ENCODE data around the gene TRPM5. TPM values are rescaled to one million over a fixed set of nuclear protein-coding genes. Genes with fewer than 3 reads are reported as not detected.

TRPM5 gene
- total RNA-seq, 1 donor from 2014 or later: not detected

DNA sequence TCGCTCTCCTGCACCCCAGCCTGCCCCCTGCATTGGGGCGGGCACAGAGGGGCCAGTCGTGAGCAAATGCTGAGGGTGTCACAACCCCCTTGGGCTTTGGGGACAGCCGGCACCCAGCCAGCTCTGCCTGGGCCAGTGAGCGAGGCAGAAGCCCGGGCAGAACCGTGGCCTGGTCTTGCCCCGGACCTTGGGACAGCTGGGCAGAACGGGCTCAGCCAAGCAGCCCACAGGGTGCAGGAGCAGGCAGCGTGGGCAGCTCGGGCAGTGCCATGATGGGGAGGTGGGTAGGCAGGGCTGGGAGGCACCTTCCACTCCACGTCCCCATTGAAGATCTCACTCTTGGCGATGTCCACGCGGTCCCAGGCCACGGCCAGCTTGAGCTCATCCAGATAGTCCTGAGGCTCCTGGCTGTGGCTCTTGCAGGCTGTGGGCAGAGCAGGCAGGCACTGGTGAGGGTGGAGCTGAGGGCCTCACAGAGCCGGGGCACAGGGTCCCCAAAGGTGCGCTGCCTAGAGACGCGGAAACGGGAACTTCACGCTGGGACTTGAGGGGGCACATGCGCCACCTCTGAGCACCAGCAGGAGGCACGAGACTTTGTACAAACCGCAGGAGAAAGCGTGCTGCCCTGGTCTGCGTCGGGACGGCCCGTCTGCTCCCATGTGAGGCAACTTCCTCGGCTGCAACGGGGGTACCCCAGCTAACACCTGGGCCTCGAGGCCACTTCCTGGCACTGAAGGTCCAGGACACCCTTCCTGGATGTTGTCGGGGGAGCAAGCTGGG lies 28.5 kb downstream of the TRPM5 start:
- Histone ChIP-seq H3K9me3 (no peaks in the 10 kb centered on the region), H3K27ac (no peak overlapping the region), H3K27me3 (ENCODE audit: low read depth) (peaks cover under 1% of the 10 kb centered on the region), H3K4me1 (peaks cover 15% of the 10 kb centered on the region), H3K36me3 (no peaks in the 10 kb centered on the region), H3K4me3 (no peak overlapping the region)
- TF ChIP-seq CTCF (IDR thresholded peaks at IDR 0.05): no peak
- ATAC-seq (no peak), DNase-seq (no peak)
- intact Hi-C loops (cut with DNase I): no loop called here

GRCh38 chr11:2415171-2415570 lies 29.1 kb downstream of the TRPM5 start:
- ATAC-seq (no peak), DNase-seq (no peak)
- no peaks in the 10 kb centered on the region for H3K9me3 ChIP-seq
- H3K4me1 ChIP-seq: peaks cover 8% of the 10 kb centered on the region
- H3K27me3 ChIP-seq (ENCODE audit: low read depth): peaks cover 2% of the 10 kb centered on the region
- no peak overlapping the region for H3K4me3 ChIP-seq
- intact Hi-C loops (cut with DNase I): no loop called here
- no peak for TF ChIP-seq CTCF (IDR thresholded peaks at IDR 0.05)
- no peaks in the 10 kb centered on the region for H3K36me3 ChIP-seq
- H3K27ac ChIP-seq: no peak overlapping the region

- intact Hi-C loops (cut with DNase I): no loop called here
- Histone ChIP-seq H3K9me3 (no peaks in the 10 kb centered on the region), H3K27ac (no peak overlapping the region), H3K27me3 (ENCODE audit: low read depth) (peaks cover 7% of the 10 kb centered on the region), H3K36me3 (no peaks in the 10 kb centered on the region), H3K4me3 (no peak overlapping the region), H3K4me1 (peaks cover 3% of the 10 kb centered on the region)
- TF ChIP-seq CTCF (IDR thresholded peaks at IDR 0.05): no peak
- no peak for DNase-seq
- no peak for ATAC-seq
Measured at GRCh38 chr11:2414616-2415015, 29.7 kb downstream of the TRPM5 start.

GRCh38 chr11:2413742-2414579 lies 30.4 kb downstream of the TRPM5 start:
- intact Hi-C loops (cut with DNase I): no loop called here
- H3K4me1 ChIP-seq: no peaks in the 10 kb centered on the region
- H3K9me3 ChIP-seq: no peaks in the 10 kb centered on the region
- H3K27ac ChIP-seq: no peak overlapping the region
- DNase-seq: no peak
- no peak overlapping the region for H3K4me3 ChIP-seq
- H3K36me3 ChIP-seq: no peaks in the 10 kb centered on the region
- peaks cover 7% of the 10 kb centered on the region for H3K27me3 ChIP-seq (ENCODE audit: low read depth)
- no peak for TF ChIP-seq CTCF (IDR thresholded peaks at IDR 0.05)
- no peak for ATAC-seq

DNA sequence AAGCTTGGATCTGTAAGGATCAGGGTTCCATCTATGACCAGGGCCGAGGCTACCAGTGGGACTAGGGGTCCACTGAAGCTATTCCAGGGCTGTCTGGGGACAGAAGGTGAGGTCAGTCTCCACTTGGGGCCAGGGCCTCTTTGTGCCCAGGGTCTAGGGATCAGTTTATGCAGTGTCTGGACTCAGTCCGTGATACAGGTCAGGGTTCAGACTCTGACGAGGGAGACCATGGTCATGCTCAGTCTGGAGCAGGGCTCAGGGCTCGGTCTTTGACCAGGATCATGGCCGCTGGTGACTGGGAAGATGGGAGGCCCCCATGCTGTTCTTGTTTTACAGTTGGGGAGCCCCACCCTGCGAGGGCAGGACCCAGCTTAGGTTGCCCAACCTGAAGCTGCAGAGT lies 32.0 kb downstream of the TRPM5 start:
- Histone ChIP-seq H3K4me3 (no peak overlapping the region), H3K4me1 (no peaks in the 10 kb centered on the region), H3K9me3 (no peaks in the 10 kb centered on the region), H3K36me3 (no peaks in the 10 kb centered on the region), H3K27ac (no peak overlapping the region), H3K27me3 (ENCODE audit: low read depth) (peaks cover 7% of the 10 kb centered on the region)
- intact Hi-C loops (cut with DNase I): no loop called here
- no peak for TF ChIP-seq CTCF (IDR thresholded peaks at IDR 0.05)
- ATAC-seq (no peak), DNase-seq (no peak)

Data from lower lobe of right lung (tissue), 2 donors.